Loucy (cell line): ENCODE data around the gene DPAGT1.

Source experiments
- EZH2phosphoT487 ChIP-seq: fragments of 200-600 bp; IDR thresholded peaks from 2 replicates; pipeline ENCODE4 v1.6.1; 2018; ENCODE audit warnings: antibody characterized with exemption, mild to moderate bottlenecking, moderate library complexity, borderline replicate concordance
- TF ChIP-seq, protein P1 (sequence below): fragments of 200-600 bp; sonication (generic); conservative IDR thresholded peaks from 2 replicates; pipeline ENCODE4 v1.5.1; 2014; ENCODE audit warnings: mild to moderate bottlenecking, antibody characterized with exemption, low read length

DNA sequence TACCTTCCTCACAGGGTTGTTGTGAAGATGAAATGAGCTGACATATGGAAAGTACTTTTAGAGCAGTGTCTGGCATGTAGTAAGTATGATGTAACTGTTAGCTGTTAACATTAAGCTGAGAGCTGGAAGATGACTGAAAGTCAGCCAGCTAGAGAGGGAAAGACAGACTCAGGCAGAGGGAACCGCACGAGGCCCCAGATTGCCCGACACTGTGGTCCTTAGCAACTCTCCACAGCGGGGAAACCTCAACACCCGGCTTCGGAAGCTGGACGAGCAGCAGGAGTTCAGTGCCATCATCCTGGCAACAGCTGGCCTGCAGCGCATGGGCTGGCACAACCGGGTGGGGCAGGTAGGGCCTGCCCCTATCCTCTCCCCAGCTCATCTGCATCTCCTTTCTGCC lies 10.5 kb downstream of the DPAGT1 start:
- TF ChIP-seq, protein P1, sequence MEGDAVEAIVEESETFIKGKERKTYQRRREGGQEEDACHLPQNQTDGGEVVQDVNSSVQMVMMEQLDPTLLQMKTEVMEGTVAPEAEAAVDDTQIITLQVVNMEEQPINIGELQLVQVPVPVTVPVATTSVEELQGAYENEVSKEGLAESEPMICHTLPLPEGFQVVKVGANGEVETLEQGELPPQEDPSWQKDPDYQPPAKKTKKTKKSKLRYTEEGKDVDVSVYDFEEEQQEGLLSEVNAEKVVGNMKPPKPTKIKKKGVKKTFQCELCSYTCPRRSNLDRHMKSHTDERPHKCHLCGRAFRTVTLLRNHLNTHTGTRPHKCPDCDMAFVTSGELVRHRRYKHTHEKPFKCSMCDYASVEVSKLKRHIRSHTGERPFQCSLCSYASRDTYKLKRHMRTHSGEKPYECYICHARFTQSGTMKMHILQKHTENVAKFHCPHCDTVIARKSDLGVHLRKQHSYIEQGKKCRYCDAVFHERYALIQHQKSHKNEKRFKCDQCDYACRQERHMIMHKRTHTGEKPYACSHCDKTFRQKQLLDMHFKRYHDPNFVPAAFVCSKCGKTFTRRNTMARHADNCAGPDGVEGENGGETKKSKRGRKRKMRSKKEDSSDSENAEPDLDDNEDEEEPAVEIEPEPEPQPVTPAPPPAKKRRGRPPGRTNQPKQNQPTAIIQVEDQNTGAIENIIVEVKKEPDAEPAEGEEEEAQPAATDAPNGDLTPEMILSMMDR: no peak
- TF ChIP-seq EZH2phosphoT487: no peak
